Natural killer cell (primary cell): ENCODE results near the gene TUBE1. TPM values are rescaled to one million over a fixed set of nuclear protein-coding genes. Genes with fewer than 3 reads are reported as not detected.
"Not testable (repeated sequence)": the region's sequence is repeated elsewhere in the genome, so short reads cannot be mapped to it uniquely, and the experiment has no call there.

Experiments used
- ATAC-seq, 3 donors: fragments of 150-1000 bp in 2 of 3; fragments of 200-7000 bp in 1 of 3; cut with Tn5 transposase; 1 replicate in 1 of 3; 2 replicates in 2 of 3; pipeline ENCODE4 v1.10.0; 2021; ENCODE audit warnings: mild to moderate bottlenecking in 2 of 3, moderate library complexity in 2 of 3
- DNase-seq, 2 donors: peaks; one replicate each; pipeline versions ENCODE4 v3.0.0 to v3.0.0-alpha.2; 2013 to 2021; ENCODE audit warnings: mixed read lengths in 1 of 2
- H3K27ac ChIP-seq: one replicate; pipeline ENCODE4 v1.5.1; 2013; ENCODE audit warnings: mild to moderate bottlenecking, low read length
- H3K27me3 ChIP-seq: one replicate; pipeline ENCODE4 v1.6.1; 2013; ENCODE audit warnings: low read length; ENCODE audit not compliant: control insufficient read depth, insufficient read depth
- H3K36me3 ChIP-seq: one replicate; pipeline ENCODE4 v1.6.1; 2013; ENCODE audit warnings: low read length; ENCODE audit not compliant: control insufficient read depth, insufficient read depth
- H3K4me1 ChIP-seq: one replicate; pipeline ENCODE4 v1.6.1; 2013; ENCODE audit warnings: low read length; ENCODE audit not compliant: control insufficient read depth, insufficient read depth
- H3K4me3 ChIP-seq: one replicate; pipeline ENCODE4 v1.5.1; 2013; ENCODE audit warnings: low read length
- H3K9me3 ChIP-seq: one replicate; pipeline ENCODE4 v1.6.1; 2013; ENCODE audit warnings: low read length; ENCODE audit not compliant: control insufficient read depth, insufficient read depth
- H3K27ac Mint-ChIP-seq, 2 donors: one replicate each; pipeline ENCODE4 v1.8.0; 2022; ENCODE audit warnings: mild to moderate bottlenecking in 2 of 2, mixed read lengths in 2 of 2, moderate library complexity in 1 of 2
- H3K27me3 Mint-ChIP-seq, 2 donors: one replicate each; pipeline ENCODE4 v1.8.0; 2022; ENCODE audit warnings: low read depth in 2 of 2, mixed read lengths in 2 of 2
- H3K36me3 Mint-ChIP-seq: one replicate; pipeline ENCODE4 v1.8.0; 2022; ENCODE audit warnings: mixed read lengths
- H3K4me1 Mint-ChIP-seq, 2 donors: one replicate each; pipeline ENCODE4 v1.8.0; 2022; ENCODE audit warnings: mixed read lengths in 2 of 2
- H3K4me3 Mint-ChIP-seq: one replicate; pipeline ENCODE4 v1.8.0; 2022; ENCODE audit warnings: mild to moderate bottlenecking, moderate library complexity, mixed read lengths
- H3K9me3 Mint-ChIP-seq, 2 donors: one replicate each; pipeline ENCODE4 v1.8.0; 2022; ENCODE audit warnings: mixed read lengths in 2 of 2
- CTCF ChIP-seq: fragments of 200-600 bp; IDR thresholded peaks from one replicate; pipeline ENCODE4 v1.8.0; 2022; ENCODE audit warnings: antibody characterized with exemption
- WGBS: methylation state at CpG from one replicate; pipeline ENCODE4 v1.1.7; 2013; ENCODE audit warnings: missing lambda C conversion rate; ENCODE audit not compliant: insufficient coverage; 5-methylcytosine and 5-hydroxymethylcytosine counted together
- intact Hi-C: fragments of 100-400 bp; cut with micrococcal nuclease; formaldehyde crosslinking; loops from one replicate; pipeline ENCODE4 v1.14.2; 2022
- total RNA-seq, 4 donors: library from RNA; stranded (reverse); fragments of 120-200 nt in 1 of 4; gene quantifications; one replicate each; pipeline versions ENCODE4 v1.2.3 to v1.2.4, GENCODE V29; 2013 to 2022

The TUBE1 gene
- total RNA-seq, 3 donors from 2014 or later (not counting 1 experiment from before 2014, with no cell fraction given): 15.6 to 31.2 (median 23.7) TPM

GRCh38 chr6:112109262-112109661 is 22.0 kb upstream of the TUBE1 start:
- peaks cover 10% of the 10 kb centered on the region for H3K36me3 Mint-ChIP-seq
- DNase-seq: no peak
- Histone ChIP-seq H3K4me1 (no peaks in the 10 kb centered on the region), H3K27ac (no peak overlapping the region), H3K36me3 (no peaks in the 10 kb centered on the region), H3K4me3 (no peak overlapping the region), H3K27me3 (no peaks in the 10 kb centered on the region), H3K9me3 (no peaks in the 10 kb centered on the region)
- no peaks in the 10 kb centered on the region for H3K4me1 Mint-ChIP-seq
- H3K27me3 Mint-ChIP-seq: peaks cover 13 to 46% of the 10 kb centered on the region in 2 donors
- no peak for ATAC-seq
- 93% methylated on average over 9 of the region's 9 CpGs for WGBS
- H3K4me3 Mint-ChIP-seq: no peak overlapping the region
- no peak overlapping the region for H3K27ac Mint-ChIP-seq
- intact Hi-C loops: no loop called here
- TF ChIP-seq CTCF: no peak
- H3K9me3 Mint-ChIP-seq: peaks cover 0 to 3% of the 10 kb centered on the region in 2 donors

DNA sequence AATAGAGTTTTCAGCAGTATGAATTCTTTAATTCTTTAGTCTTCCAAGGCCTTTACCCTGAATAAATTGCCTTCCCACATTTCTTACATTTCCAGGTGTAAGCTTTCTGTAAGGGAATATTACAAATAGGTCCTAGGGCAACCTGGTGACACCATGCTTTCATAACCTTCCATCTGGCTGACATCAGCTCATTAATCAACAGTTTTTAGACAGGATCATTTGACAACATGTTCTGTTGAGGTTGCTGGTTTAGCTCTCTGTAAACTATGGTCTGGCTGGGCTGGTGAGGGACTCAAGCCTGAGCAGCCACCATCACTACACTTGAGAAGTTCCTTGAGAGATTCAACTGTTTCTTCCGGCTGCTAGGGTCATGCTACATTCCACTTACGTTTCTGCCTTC is 19.3 kb upstream of the TUBE1 start:
- no peaks in the 10 kb centered on the region for H3K4me1 Mint-ChIP-seq
- no peaks in the 10 kb centered on the region for H3K27me3 ChIP-seq
- intact Hi-C loops: no loop called here
- H3K4me3 Mint-ChIP-seq: no peak overlapping the region
- DNase-seq (no peak), ATAC-seq (no peak)
- no peaks in the 10 kb centered on the region for H3K9me3 ChIP-seq
- H3K27ac ChIP-seq: no peak overlapping the region
- TF ChIP-seq CTCF: no peak
- no peak overlapping the region for H3K4me3 ChIP-seq
- H3K9me3 Mint-ChIP-seq: peaks cover 0 to 3% of the 10 kb centered on the region in 2 donors
- peaks cover 6 to 49% of the 10 kb centered on the region in 2 donors for H3K27me3 Mint-ChIP-seq
- no peaks in the 10 kb centered on the region for H3K4me1 ChIP-seq
- H3K27ac Mint-ChIP-seq: no peak overlapping the region
- 78% methylated on average over 2 of the region's 2 CpGs for WGBS
- H3K36me3 Mint-ChIP-seq: peaks cover 11% of the 10 kb centered on the region
- H3K36me3 ChIP-seq: no peaks in the 10 kb centered on the region

DNA sequence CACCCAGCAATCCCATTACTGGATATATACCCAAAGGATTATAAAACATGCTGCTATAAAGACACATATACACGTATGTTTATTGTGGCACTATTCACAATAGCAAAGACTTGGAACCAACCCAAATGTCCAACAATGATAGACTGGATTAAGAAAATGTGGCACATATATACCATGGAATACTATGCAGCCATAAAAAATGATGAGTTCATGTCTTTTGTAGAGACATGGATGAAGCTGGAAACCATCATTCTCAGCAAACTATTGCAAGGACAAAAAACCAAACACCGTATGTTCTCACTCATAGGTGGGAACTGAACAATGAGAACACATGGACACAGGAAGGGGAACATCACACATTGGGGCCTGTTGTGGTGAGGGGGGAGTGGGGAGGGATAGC is 18.7 kb upstream of the TUBE1 start:
- H3K9me3 Mint-ChIP-seq, H3K9me3 ChIP-seq, H3K36me3 ChIP-seq, H3K4me1 ChIP-seq, H3K4me1 Mint-ChIP-seq, H3K27ac ChIP-seq, H3K4me3 ChIP-seq, ATAC-seq, H3K27ac Mint-ChIP-seq, intact Hi-C loops, H3K27me3 ChIP-seq, DNase-seq, H3K4me3 Mint-ChIP-seq: not testable (repeated sequence)
- no CpG with 5 or more reads among the region's 2 CpGs for WGBS
- peaks cover 6 to 49% of the 10 kb centered on the region in 2 donors for H3K27me3 Mint-ChIP-seq
- peaks cover 11% of the 10 kb centered on the region for H3K36me3 Mint-ChIP-seq

GRCh38 chr6:112100561-112100960 is 13.3 kb upstream of the TUBE1 start:
- Mint-ChIP-seq H3K36me3 (peaks cover 11% of the 10 kb centered on the region), H3K4me1 (no peaks in the 10 kb centered on the region), H3K9me3 (peaks cover 0 to 3% of the 10 kb centered on the region in 2 donors), H3K27ac (no peak overlapping the region), H3K27me3 (peaks cover 7 to 35% of the 10 kb centered on the region in 2 donors), H3K4me3 (no peak overlapping the region)
- Histone ChIP-seq H3K4me1 (no peaks in the 10 kb centered on the region), H3K36me3 (no peaks in the 10 kb centered on the region), H3K27me3 (no peaks in the 10 kb centered on the region), H3K27ac (no peak overlapping the region), H3K4me3 (no peak overlapping the region), H3K9me3 (no peaks in the 10 kb centered on the region)
- intact Hi-C loops: no loop called here
- no peak for TF ChIP-seq CTCF
- DNase-seq (no peak), ATAC-seq (no peak)
- WGBS: 93% methylated on average over 4 of the region's 4 CpGs
